Measurements from ENCODE around the gene STRBP. TPM values are rescaled to one million over a fixed set of nuclear protein-coding genes. Genes with fewer than 3 reads are reported as not detected.
"Not testable (repeated sequence)": the region's sequence is repeated elsewhere in the genome, so short reads cannot be mapped to it uniquely, and the experiment has no call there.

Gene STRBP
- total RNA-seq, 2 donors from 2014 or later, result 30.1 to 42.5 TPM

DNA sequence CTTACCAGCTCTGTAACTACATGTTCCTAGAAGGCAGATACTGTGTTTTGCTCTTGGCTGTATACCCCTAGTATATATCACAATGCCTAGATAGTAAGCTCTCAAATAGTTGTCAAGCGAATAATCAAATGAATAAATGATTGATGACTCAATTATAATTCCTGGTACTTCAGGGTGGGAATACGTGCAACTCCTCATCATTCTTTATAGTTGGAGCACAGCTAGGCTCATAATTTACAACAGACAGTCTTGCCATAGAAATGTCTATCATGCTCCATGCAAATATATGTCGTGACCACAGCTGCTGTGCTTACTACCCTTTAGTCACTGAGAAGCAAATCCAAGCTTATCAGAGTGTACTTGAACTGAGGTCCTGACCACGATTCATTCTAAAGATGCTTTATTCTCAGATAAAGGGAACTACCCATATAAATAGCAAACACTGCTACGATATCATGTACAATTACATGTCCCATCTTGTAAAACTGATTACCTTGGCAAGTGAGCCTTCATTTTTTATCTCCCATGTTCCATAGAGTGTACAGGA, 52.1 kb downstream of the STRBP start:
- no peaks in the 10 kb centered on the region for H3K36me3 Mint-ChIP-seq (ENCODE audit: low read depth)

DNA sequence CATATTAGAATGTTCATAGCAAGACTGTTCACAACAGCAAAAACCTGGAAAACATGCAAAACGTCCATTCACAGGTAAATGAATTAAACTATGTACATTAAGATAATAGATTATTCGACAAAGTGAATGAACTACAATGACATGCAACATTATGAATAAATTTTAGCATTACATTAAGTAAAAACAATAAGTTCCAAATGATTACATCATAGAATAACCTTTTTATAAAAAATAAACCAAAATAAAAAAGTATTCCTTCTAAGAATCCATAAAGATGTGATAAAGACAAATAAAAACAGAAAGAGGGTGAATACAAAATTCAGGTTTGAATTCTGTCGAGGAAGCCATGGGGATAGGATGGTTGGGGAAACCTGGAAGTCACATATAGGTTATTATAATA, 57.3 kb downstream of the STRBP start:
- H3K27me3 Mint-ChIP-seq, result no peaks in the 10 kb centered on the region
- H3K4me1 Mint-ChIP-seq, result peaks cover 3% of the 10 kb centered on the region
- ATAC-seq (replicated peaks), result no peak

More for the DNA sequence above, 52.1 kb downstream of the STRBP start:
- Mint-ChIP-seq H3K9me3 (no peaks in the 10 kb centered on the region), H3K27ac (peak overlapping the region; percentile 36), H3K27me3 (no peaks in the 10 kb centered on the region), H3K4me1 (peaks cover 5% of the 10 kb centered on the region), H3K4me3 (no peak overlapping the region)
- no peak for ATAC-seq (replicated peaks)

DNA sequence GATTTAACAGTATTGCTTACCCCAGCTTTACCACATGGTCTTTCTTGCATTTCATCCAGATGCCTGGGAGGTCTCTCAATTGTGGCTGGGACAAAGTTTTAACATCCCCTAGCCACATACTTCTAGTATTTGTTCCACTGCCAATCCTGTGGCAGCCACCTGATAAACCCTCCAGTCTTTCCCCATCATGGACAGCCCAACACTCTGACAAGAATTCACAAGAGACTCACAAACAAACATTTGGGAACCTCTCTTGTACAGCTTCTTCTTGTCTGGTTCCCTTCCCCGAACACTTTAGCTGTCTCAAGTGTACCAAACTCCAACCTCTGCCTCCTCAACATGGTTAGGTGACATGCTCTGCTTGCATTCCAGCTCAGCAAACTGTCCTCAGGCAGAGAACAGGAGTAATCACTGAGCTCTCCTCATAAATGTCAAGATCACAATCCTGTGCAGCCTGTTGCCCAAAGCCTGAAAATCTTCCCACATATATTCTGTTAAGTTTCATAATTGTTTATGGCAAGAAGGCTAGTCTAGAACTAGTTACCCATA, 59.7 kb downstream of the STRBP start:
- no peak overlapping the region for H3K4me3 Mint-ChIP-seq
- H3K36me3 Mint-ChIP-seq (ENCODE audit: low read depth), result no peaks in the 10 kb centered on the region
- no peaks in the 10 kb centered on the region for H3K9me3 Mint-ChIP-seq
- no peaks in the 10 kb centered on the region for H3K27me3 Mint-ChIP-seq
- no peak for ATAC-seq (replicated peaks)
- H3K4me1 Mint-ChIP-seq, result no peaks in the 10 kb centered on the region
- no peak overlapping the region for H3K27ac Mint-ChIP-seq

More for the DNA sequence above, 57.3 kb downstream of the STRBP start:
- Mint-ChIP-seq H3K9me3 (no peaks in the 10 kb centered on the region), H3K4me3 (no peak overlapping the region), H3K27ac (no peak overlapping the region), H3K36me3 (ENCODE audit: low read depth) (no peaks in the 10 kb centered on the region)

DNA sequence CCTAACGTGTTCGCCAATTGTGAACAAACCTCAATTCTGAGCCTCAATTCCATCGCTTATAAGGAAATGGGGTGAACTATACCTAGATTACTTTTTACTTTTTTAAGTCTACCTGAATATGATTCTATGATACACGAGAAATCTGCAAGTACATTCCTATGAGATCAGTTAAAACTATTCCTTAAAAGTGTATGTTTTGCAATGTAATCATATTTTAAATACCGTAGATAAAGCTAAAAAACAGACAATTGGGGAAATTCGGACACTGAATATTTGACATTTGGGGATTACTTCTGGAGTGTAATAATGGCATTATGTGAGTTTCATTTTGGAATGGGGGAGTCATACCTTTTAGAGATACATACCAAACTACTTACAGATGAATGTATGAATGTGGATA, 62.3 kb downstream of the STRBP start:
- H3K4me1 Mint-ChIP-seq, result peaks cover 2% of the 10 kb centered on the region
- H3K4me3 Mint-ChIP-seq, result no peak overlapping the region
- ATAC-seq (replicated peaks), result no peak
- H3K36me3 Mint-ChIP-seq (ENCODE audit: low read depth), result no peaks in the 10 kb centered on the region
- H3K27ac Mint-ChIP-seq, result no peak overlapping the region
- H3K27me3 Mint-ChIP-seq, result no peaks in the 10 kb centered on the region
- H3K9me3 Mint-ChIP-seq, result no peaks in the 10 kb centered on the region

DNA sequence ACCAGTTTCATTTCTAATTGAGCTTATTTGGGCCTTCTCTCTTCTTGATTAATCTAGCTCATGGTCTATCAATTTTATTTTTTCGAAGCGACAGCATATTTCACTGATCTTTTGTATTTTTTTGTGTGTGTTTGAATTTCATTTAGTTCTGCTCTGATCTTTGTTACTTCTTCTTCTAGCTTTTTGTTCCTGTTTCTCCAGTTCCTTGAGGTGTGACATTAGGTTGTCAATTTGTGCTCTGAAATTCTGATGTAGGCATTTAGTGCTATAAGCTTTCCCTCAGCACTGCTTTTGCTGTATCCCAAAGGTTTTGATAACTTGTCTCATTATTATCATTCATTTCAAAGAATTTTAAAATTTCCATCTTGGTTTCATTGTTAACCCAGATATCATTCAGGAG, 67.3 kb downstream of the STRBP start:
- ATAC-seq (replicated peaks), result no peak
- no peaks in the 10 kb centered on the region for H3K9me3 Mint-ChIP-seq
- H3K4me1 Mint-ChIP-seq, result peaks cover 5% of the 10 kb centered on the region
- no peak overlapping the region for H3K4me3 Mint-ChIP-seq
- no peaks in the 10 kb centered on the region for H3K36me3 Mint-ChIP-seq (ENCODE audit: low read depth)
- H3K27me3 Mint-ChIP-seq, result no peaks in the 10 kb centered on the region
- no peak overlapping the region for H3K27ac Mint-ChIP-seq

DNA sequence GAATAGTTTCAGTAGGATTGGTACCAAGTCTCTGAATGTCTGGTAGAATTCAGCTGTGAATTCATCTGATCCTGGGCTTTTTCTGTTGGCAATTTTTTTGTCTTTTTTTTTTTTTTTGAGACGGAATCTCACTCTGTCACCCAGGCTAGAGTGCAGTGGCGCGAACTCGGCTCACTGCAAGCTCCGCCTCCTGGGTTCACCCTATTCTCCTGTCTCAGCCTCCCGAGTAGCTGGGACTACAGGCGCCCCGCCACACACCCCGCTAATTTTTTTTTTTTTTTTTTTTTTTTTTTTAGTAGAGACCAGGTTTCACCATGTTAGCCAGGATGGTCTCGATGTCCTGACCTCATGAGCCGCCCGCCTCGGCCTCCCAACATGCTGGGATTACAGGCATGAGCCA, 67.9 kb downstream of the STRBP start:
- not testable (repeated sequence) for H3K27ac Mint-ChIP-seq; H3K36me3 Mint-ChIP-seq (ENCODE audit: low read depth); H3K9me3 Mint-ChIP-seq; H3K27me3 Mint-ChIP-seq; H3K4me3 Mint-ChIP-seq; H3K4me1 Mint-ChIP-seq; ATAC-seq (replicated peaks)

DNA sequence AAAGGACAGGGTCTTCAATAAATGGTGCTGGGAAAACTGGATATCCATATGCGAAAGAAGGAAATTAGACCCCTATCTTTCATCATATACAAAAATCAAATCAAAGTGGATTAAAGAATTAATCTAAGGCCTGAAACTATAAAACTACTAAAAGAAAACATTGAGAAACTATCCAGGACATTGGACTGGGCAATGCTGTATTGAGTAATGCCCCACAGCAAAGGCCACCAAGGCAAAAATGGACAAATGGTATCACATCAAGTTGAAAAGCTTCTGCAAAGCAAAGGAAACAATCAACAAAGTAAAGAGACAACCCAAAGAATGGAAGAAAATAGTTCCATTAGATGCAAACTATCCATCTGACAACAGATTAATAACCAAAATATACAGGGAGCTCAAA, 72.3 kb downstream of the STRBP start:
- Mint-ChIP-seq H3K4me3 (no peak overlapping the region), H3K27me3 (no peaks in the 10 kb centered on the region), H3K27ac (no peak overlapping the region), H3K9me3 (no peaks in the 10 kb centered on the region), H3K36me3 (ENCODE audit: low read depth) (no peaks in the 10 kb centered on the region), H3K4me1 (peaks cover 3% of the 10 kb centered on the region)
- no peak for ATAC-seq (replicated peaks)

DNA sequence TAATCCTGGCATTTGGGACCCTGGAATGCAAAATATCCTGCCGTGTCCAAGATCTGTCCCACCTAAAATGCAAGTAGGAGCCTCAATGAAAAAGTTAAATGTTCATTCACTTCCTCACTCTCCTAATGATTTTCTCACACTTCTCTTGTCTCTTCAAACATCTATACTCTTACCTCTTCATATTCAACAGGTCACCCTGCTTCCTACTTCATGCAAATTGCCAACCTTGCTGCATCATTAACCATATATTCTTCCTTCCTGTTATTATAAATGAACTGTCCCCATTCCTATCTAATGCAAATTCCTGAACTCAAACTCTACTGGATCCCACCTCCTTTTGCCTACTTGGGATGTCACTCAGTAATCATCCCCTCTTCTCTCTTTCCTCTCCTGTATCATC, 74.4 kb downstream of the STRBP start:
- Mint-ChIP-seq H3K27ac (no peak overlapping the region), H3K9me3 (no peaks in the 10 kb centered on the region), H3K27me3 (no peaks in the 10 kb centered on the region), H3K4me3 (no peak overlapping the region), H3K36me3 (ENCODE audit: low read depth) (no peaks in the 10 kb centered on the region), H3K4me1 (no peaks in the 10 kb centered on the region)
- ATAC-seq (replicated peaks), result no peak

DNA sequence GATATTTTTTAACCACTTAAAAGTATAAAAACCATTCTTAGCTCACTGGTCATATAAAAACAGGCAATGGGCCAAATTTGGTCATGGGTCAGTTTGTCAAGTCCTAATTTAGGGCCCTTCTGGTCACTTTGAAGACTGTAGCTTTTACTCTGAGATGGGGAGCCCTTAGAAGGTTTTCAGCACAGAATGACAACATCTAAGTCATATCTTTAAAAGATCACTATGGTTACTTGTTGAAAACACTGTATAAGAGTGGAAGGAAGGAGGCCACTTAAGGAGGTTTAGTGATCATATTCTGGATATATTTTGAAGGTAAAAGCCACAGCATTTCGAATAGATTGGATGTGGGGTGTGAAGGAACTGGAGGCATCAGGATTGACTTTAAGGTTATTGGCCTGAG, 76.7 kb downstream of the STRBP start:
- Mint-ChIP-seq H3K9me3 (no peaks in the 10 kb centered on the region), H3K27me3 (no peaks in the 10 kb centered on the region), H3K4me1 (no peaks in the 10 kb centered on the region), H3K27ac (no peak overlapping the region), H3K36me3 (ENCODE audit: low read depth) (no peaks in the 10 kb centered on the region), H3K4me3 (no peak overlapping the region)
- ATAC-seq (replicated peaks), result no peak

DNA sequence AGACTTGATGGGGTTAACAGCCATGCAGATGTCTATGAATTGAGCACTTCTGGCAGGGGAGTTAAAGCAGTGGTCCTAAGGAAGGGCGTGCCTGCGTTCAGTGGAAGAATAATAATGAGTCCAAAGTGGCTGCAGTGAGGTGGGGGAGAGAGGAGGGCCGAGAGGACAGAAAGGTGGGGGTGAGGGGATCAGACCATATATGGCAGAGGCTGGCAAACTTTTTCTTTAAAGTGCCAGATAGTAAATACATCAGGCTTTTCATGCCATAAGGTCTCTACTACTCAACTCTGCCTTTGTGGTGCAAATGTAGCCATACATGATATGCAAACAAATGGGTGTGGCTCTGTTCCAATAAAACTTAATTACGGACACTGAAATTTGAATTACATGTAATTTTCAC, 77.1 kb downstream of the STRBP start:
- H3K4me1 Mint-ChIP-seq, result no peaks in the 10 kb centered on the region
- no peak overlapping the region for H3K27ac Mint-ChIP-seq
- H3K36me3 Mint-ChIP-seq (ENCODE audit: low read depth), result no peaks in the 10 kb centered on the region
- H3K4me3 Mint-ChIP-seq, result no peak overlapping the region
- ATAC-seq (replicated peaks), result no peak
- no peaks in the 10 kb centered on the region for H3K9me3 Mint-ChIP-seq
- H3K27me3 Mint-ChIP-seq, result no peaks in the 10 kb centered on the region

DNA sequence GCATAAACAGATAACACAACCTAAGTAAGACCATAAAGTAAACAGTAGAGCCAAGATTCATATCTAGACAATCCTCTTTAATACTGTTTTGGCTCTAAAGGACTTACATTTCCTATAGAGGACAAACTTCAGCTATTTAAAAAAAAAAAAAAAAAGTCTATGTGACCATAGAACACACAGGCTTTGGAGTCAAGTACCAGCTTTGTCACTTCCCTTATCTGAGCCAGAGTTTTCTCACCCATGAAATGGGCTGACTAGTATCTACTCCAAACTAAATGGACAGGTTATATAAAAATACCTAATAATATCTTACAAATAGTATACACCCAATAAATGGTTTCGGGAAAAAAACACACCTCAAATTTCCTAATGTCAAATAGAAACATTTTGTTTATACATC, 81.3 kb downstream of the STRBP start:
- H3K4me1 Mint-ChIP-seq, result no peaks in the 10 kb centered on the region
- H3K27ac Mint-ChIP-seq, result no peak overlapping the region
- no peak for ATAC-seq (replicated peaks)
- H3K9me3 Mint-ChIP-seq, result no peaks in the 10 kb centered on the region
- peaks cover 13% of the 10 kb centered on the region for H3K36me3 Mint-ChIP-seq (ENCODE audit: low read depth)
- no peaks in the 10 kb centered on the region for H3K27me3 Mint-ChIP-seq
- H3K4me3 Mint-ChIP-seq, result no peak overlapping the region

DNA sequence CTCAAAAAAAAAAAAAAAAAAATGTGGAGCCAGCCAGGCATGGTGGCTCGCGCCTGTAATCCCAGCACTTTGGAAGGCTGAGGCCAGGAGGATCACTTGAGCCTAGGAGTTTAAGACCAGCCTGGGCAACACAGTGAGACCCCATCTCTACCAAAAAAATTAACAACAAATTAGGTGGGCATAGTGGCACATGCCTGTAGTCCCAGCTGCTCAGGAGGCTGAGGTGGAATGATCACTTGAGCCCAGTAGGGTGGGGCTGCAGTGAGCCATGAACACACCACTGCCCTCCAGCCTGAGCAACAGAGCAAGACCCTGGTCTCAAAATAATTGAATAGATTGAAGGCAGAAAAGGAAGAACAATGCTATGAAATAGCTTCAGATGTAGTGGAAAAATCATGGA, 82.4 kb downstream of the STRBP start:
- H3K36me3 Mint-ChIP-seq (ENCODE audit: low read depth), result peaks cover 13% of the 10 kb centered on the region
- ATAC-seq (replicated peaks); H3K9me3 Mint-ChIP-seq; H3K4me1 Mint-ChIP-seq; H3K4me3 Mint-ChIP-seq; H3K27me3 Mint-ChIP-seq; H3K27ac Mint-ChIP-seq: not testable (repeated sequence)

DNA sequence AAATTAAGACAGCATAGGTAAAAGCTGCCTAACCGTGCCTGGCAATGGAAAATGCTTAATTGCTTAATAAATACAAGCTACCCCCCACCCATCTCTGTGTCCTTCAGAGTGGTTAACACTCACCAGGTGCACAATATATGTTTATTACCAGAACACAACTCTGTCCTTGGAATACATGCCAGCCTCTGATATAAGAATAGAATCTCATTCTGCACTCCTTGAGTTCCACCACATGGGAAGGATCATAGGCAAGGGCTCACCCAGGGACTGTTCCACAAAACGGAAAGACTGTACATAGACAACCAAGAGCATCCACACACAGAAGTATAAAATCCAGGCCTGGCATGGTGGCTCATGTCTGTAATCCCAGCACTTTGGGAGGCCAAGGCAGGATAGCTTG, 91.4 kb downstream of the STRBP start:
- Mint-ChIP-seq H3K27ac (no peak overlapping the region), H3K9me3 (no peaks in the 10 kb centered on the region), H3K4me1 (no peaks in the 10 kb centered on the region), H3K27me3 (no peaks in the 10 kb centered on the region), H3K36me3 (ENCODE audit: low read depth) (peaks cover 37% of the 10 kb centered on the region), H3K4me3 (no peak overlapping the region)
- no peak for ATAC-seq (replicated peaks)

DNA sequence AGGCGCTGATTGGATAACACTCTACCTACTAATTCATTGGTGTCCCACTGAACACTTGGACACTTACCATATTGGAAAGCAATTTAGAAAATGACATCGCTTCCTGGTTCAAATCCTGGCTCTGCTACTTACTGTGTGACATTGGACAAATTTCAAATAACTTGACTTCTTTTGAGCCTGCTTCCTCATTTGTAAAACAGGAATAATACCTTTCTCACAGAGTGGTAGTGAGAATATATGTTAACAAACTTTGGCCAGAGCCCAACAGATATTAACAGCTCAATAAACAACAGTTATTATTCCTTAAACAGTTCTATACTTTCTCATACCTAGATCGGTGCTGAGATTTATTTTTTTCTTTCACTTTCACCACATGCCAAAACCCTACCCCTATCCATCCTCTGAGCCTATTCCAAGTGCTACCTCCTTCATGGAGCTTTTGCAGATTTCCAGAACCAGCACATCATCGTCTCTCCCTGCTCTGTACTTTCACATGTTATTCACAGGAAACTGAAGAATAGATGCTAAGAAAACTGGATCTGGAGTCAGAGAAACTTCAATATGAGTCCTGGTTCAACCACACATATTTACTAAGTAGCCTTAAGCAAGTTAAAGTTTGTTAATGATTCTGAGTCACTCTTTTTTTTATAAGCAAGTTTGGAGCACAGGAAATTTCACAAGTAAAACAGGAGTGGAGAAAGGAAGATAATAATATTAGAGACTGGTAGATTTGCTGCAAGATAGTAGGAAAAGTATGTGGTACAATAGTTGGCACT, 92.3 kb downstream of the STRBP start:
- no peaks in the 10 kb centered on the region for H3K27me3 Mint-ChIP-seq
- peaks cover 46% of the 10 kb centered on the region for H3K36me3 Mint-ChIP-seq (ENCODE audit: low read depth)
- no peak overlapping the region for H3K27ac Mint-ChIP-seq
- no peak overlapping the region for H3K4me3 Mint-ChIP-seq
- no peaks in the 10 kb centered on the region for H3K4me1 Mint-ChIP-seq
- H3K9me3 Mint-ChIP-seq, result no peaks in the 10 kb centered on the region
- no peak for ATAC-seq (replicated peaks)

DNA sequence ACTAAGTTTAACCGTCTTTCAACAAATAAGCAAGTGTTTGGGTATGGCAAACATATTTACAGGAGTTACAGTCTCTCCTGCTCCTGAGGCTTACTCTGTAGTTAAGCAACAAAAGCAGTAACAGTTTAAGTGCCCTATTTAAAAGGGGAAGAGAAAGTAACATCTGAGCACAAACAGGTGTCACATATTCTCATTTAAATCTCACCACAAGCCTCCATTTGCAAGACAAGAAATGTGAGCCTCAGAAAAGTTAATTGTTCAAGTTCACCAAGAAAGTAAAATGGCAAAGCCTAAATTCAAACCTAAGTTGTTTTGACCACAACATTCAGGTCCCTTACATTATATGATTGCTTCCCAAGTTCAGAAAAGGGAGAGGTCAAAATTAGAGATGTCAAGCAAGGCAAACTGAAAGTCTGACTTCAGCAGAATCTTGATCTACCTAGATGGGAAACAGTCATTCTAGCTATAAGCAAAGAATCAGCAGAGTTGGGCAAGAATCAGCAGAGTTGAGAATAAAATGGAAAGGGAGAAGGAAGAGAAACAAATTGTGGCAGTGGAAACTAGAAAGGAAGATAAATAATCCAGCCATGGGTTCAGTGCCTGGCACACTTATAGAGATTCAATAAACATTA, 93.4 kb downstream of the STRBP start:
- H3K27me3 Mint-ChIP-seq, result no peaks in the 10 kb centered on the region
- no peak for ATAC-seq (replicated peaks)
- peaks cover 46% of the 10 kb centered on the region for H3K36me3 Mint-ChIP-seq (ENCODE audit: low read depth)
- no peak overlapping the region for H3K4me3 Mint-ChIP-seq
- H3K4me1 Mint-ChIP-seq, result no peaks in the 10 kb centered on the region
- H3K9me3 Mint-ChIP-seq, result no peaks in the 10 kb centered on the region
- H3K27ac Mint-ChIP-seq, result peak overlapping the region; percentile 13

Data from activated T-helper 17 cell treated with anti-CD3 and anti-CD28 coated beads, Interleukin-2, amount 50 U/mL, for 72 hours (primary cell).